GM18505 (cell line): Measurements from ENCODE around the gene IQCK.

Experiments
- ATAC-seq: cut with Tn5 transposase; IDR thresholded peaks from one replicate; pipeline ENCODE4 v1.9.1; 2021; ENCODE audit not compliant: unreplicated experiment
- POLR2A ChIP-seq: IDR thresholded peaks from 4 replicates; pipeline ENCODE4 v1.6.1; 2011; ENCODE audit warnings: borderline replicate concordance; ENCODE audit not compliant: insufficient read depth, insufficient read length; ENCODE audit errors: extremely low read depth

IQCK gene

GRCh38 chr16:19886073-19886941 lies 168.2 kb downstream of the IQCK start:
- no peak for ATAC-seq
- TF ChIP-seq POLR2A: no peak

DNA sequence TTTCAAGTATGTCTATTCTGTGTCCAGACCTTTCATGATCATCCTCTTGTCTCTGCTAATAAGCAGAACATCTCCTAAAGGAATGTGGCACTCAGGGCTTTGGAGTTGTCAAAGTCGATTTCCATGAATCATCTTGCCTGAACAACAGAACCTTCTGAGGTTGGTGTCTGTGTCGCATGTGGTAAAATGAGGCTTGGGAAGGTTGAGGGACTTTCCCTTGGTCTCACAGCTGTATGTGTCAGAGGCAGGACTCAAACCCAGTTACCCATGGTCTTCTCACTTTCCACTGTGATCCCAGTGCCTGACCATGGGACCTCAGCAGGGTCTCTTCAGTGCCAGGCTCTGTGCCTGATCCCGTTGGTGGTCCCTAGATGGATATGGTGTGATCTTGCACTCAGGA lies 170.8 kb downstream of the IQCK start:
- no peak for TF ChIP-seq POLR2A
- no peak for ATAC-seq

GRCh38 chr16:19890901-19891300 lies 172.8 kb downstream of the IQCK start:
- no peak for TF ChIP-seq POLR2A
- ATAC-seq: no peak

- no peak for ATAC-seq
- TF ChIP-seq POLR2A: no peak
Observed at GRCh38 chr16:19892902-19893301, 174.8 kb downstream of the IQCK start.

GRCh38 chr16:19894586-19894985 lies 176.5 kb downstream of the IQCK start:
- no peak for TF ChIP-seq POLR2A
- ATAC-seq: no peak

DNA sequence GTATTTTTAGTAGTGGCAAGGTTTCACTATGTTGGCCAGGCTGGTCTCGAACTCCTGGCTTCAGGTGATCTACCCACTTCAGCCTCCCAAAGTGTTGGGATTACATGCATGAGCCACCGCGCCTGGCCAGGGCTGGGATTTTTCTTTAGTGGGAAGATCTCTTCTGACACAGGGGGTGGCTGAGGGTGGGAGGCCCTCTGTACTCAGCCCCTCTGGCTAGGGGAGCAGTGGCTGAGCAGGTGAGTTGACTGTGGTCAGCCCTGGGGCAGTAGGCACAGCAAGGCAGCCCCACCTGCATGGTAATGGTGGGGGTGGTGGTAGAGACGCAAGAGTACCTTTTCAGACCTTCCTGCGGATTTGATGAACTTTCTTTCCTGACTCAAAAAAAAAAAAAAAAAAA lies 178.9 kb downstream of the IQCK start:
- ATAC-seq: no peak
- TF ChIP-seq POLR2A: no peak

DNA sequence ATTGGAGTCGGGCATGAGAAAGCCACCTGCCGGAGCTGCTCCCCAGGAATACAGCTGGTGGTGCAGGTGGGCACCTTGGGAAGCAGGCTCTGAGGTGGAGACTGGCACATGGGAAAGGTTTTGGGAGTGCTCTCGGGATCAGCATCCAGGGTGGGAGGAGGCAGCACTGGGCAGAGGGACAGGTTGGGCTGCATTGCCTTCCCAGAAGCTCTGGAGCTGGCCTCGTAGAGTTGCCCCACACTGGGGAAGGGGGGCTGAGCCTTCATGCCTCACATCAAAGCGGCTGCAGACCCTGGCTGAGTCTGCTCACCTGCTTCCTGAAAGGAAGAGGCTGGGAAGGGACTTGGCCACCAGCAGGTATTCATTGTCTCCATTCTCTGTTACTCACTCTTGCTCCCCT lies 180.1 kb downstream of the IQCK start:
- TF ChIP-seq POLR2A: no peak
- no peak for ATAC-seq

- no peak for ATAC-seq
Observed at GRCh38 chr16:19898924-19899604, 181.0 kb downstream of the IQCK start.

DNA sequence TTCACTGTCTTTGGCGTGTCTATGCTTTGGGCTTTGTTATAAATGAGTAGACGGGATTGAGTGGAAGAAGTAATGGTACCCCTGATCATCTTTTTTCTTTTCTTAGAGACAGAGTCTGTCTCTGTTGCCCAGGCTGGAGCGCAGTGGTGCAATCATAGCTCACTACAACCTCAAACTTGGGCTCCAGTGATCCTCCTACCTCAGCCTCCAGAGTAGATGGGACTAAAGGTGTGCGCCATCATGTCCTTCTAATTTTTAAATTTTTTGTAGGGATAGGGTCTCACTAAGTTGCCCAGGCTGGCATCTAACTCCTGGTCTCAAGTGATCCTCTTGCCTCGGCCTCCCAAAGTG lies 181.5 kb downstream of the IQCK start:
- no peak for ATAC-seq
- no peak for TF ChIP-seq POLR2A

More at GRCh38 chr16:19898924-19899604, 181.0 kb downstream of the IQCK start:
- TF ChIP-seq POLR2A: no peak

DNA sequence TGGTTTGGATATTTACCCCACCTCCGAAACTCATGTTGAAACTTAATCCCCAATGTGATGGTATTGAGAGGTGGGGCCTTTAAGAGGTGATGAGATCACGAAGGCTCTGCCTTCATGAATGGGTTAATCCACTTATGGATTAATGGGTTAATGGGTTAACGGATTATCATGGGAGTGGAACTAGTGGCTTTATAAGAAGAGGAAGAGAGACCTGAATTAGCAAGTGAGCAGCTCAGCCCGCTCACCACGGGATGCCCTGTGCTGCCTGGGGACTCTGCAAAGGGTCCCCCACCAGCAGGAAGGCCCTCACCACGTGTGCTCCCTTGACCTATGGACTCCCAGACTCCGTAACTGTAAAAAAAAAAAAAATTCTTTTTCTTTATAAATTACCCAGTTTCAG lies 183.1 kb downstream of the IQCK start:
- no peak for TF ChIP-seq POLR2A
- ATAC-seq: no peak

DNA sequence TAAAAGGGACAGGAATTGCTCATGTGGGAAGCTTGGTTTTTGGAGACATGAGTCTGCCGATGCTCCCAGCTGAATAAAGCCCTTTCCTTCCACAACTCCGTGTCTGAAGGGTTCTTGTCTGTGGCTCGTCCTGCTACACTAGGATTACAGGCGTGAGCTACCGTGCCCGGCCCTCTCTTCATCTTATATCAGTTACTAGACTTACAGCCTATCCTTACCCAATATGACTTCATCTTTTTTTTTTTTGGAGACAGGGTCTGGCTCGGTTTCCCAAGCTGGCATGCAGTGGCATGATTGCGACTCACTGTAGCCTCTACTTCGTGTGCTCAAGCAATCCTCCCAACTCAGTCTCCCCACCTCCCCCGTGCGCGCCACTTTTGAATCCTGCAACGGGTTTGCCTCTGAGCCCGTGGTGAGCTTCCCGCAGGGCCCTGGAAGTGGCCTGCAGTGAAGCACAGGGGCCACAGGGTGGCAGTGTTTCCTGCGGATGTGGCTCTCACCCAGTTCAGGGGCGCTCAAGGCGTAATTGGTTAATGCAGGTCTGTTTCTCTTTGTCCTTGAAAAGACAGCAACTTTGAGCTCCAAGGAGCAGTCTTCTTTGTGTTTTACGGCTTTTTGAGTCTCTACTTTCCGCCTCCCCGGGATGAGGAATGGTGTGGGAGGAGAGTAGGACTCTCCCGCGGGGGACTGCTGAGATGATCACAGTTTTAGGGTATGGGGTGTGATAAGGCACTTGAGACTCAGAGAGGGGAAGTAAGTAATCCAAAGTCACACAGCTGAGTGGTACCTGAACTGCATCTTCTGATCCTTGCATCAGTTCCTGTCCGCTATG lies 189.3 kb downstream of the IQCK start:
- ATAC-seq: peak; percentile 70
- no peak for TF ChIP-seq POLR2A
